GM06990 (cell line): ENCODE measurements around the gene CCNYL1.

Experiments
- DNase-seq: peaks from one replicate; pipeline ENCODE4 v3.0.0-alpha.2; 2011; ENCODE audit not compliant: insufficient read length; ENCODE audit errors: extremely low read depth
- H3K27me3 ChIP-seq: replicated peaks from 2 replicates; pipeline ENCODE4 v1.6.0; 2011; ENCODE audit warnings: low read length; ENCODE audit not compliant: control insufficient read depth, insufficient read depth
- H3K36me3 ChIP-seq: 2 replicates; pipeline ENCODE4 v1.5.1; 2011; ENCODE audit warnings: low read length; ENCODE audit not compliant: control insufficient read depth, insufficient read depth
- H3K4me3 ChIP-seq: replicated peaks from 2 replicates; pipeline ENCODE4 v1.5.1; 2011; ENCODE audit warnings: low read depth, mild to moderate bottlenecking, control low read depth, low read length
- TF ChIP-seq, protein P1 (sequence below): IDR thresholded peaks from 2 replicates; pipeline ENCODE4 v1.5.1; 2011; ENCODE audit warnings: low read length, control low read depth, mild to moderate bottlenecking, inconsistent platforms; ENCODE audit not compliant: insufficient read depth, poor library complexity, severe bottlenecking

CCNYL1 gene

DNA sequence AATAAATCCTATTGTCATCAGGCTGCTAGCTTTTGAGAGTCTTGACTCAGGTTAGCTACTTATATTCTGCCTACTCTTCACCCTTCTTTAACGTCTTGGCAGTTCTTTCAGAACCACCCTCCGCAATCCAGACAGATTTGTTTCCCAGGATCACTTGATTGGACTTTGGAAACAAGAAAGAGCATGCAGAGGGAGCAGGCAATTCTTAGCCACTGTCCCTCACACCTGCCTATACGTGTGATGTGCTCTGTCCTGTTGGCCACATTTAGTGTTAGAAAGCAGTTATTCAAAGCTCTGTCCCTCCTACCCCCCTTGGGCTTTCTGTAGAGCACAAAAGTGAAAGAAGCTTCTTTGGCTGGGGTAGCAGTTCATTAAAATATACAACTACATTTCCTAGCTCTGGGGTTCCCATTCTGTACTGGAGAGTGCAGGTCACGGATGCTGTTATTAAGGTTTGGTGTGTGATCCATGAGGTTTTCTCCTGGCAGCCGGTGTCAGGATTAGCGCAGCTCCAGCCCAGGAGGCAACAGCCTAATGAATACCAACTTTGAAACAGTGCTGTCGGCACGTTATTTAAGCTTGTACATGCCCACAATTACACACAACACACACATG is 52.0 kb downstream of the CCNYL1 start:
- no peaks in the 10 kb centered on the region for H3K36me3 ChIP-seq
- H3K4me3 ChIP-seq, result no peak overlapping the region
- no peak for DNase-seq
- TF ChIP-seq, protein P1, sequence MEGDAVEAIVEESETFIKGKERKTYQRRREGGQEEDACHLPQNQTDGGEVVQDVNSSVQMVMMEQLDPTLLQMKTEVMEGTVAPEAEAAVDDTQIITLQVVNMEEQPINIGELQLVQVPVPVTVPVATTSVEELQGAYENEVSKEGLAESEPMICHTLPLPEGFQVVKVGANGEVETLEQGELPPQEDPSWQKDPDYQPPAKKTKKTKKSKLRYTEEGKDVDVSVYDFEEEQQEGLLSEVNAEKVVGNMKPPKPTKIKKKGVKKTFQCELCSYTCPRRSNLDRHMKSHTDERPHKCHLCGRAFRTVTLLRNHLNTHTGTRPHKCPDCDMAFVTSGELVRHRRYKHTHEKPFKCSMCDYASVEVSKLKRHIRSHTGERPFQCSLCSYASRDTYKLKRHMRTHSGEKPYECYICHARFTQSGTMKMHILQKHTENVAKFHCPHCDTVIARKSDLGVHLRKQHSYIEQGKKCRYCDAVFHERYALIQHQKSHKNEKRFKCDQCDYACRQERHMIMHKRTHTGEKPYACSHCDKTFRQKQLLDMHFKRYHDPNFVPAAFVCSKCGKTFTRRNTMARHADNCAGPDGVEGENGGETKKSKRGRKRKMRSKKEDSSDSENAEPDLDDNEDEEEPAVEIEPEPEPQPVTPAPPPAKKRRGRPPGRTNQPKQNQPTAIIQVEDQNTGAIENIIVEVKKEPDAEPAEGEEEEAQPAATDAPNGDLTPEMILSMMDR, result no peak
- H3K27me3 ChIP-seq, result no peaks in the 10 kb centered on the region

DNA sequence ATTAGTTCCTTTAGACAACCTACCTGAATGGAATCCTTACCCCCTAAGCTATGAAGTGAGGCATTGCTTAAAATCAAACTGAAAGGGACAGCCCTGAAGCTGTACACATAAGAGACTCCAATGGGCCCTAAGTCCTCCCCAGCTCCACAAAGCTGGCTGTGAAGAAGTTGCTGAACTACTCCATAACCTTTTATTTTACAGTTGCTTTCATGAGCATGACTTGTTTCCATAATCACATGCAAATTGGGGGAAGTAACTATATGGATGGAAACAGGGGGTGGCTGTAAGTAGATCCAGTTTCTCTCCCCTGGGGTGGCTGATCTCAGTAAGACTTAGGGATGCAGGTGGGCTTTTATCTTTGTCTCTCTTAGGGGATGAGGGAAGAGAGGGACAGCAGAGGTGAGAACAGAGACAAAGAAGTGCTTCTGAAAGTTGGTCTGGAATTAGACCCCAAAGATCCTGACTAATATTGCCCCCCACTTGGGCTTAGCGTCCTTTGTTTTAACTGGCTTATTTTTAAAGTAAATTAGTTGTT is 52.7 kb downstream of the CCNYL1 start:
- no peaks in the 10 kb centered on the region for H3K36me3 ChIP-seq
- no peak for DNase-seq

DNA sequence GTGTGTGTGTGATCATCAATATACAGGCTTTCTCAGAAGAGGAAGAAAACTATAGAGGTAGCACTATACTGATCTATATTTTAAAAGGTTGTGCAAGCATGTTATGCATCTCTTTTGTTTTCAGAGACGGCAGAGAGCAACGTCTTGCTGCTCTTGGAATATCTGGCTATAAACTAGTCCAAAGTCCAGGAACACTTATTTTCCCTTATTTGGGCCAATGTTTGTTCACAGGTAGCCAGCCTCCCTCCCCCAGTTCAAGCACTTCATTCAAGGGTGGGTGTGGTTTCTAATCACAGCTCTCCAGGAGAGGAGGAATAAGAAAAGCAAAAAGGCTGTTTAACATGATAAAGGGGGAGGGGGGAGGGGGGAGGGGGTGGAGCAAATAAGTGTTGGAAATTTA is 54.1 kb downstream of the CCNYL1 start:
- DNase-seq, result no peak
- TF ChIP-seq, protein P1, result no peak
- H3K4me3 ChIP-seq, result no peak overlapping the region
- no peaks in the 10 kb centered on the region for H3K27me3 ChIP-seq
- H3K36me3 ChIP-seq, result no peaks in the 10 kb centered on the region

More for the DNA sequence above, 52.7 kb downstream of the CCNYL1 start:
- TF ChIP-seq, protein P1, result no peak
- Histone ChIP-seq H3K4me3 (no peak overlapping the region), H3K27me3 (no peaks in the 10 kb centered on the region)

DNA sequence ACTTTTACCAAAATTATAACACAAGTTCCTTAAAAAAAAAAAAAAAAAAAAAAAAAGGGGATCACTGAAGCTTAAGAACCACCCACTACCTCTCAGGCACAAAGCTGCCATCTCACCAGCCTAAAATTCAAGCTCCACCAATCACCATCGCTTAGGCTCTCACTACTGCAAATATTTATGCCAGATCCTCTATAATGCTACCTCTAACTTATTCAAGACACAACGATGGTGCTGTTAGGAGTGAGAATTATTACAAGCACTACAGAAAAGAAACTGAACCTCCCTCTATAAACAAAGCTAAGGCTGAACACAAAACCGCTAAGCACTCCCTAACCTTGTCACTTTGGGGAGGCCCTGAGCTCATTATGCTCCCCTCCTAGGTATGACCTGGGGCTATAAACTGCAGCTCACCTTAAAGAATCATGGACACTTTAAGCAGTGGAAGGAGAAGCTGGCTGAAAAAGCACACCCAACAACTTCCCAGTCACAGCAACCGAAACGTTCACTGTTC is 54.7 kb downstream of the CCNYL1 start:
- no peaks in the 10 kb centered on the region for H3K27me3 ChIP-seq
- DNase-seq, result no peak
- no peak overlapping the region for H3K4me3 ChIP-seq
- TF ChIP-seq, protein P1, result no peak
- H3K36me3 ChIP-seq, result no peaks in the 10 kb centered on the region

DNA sequence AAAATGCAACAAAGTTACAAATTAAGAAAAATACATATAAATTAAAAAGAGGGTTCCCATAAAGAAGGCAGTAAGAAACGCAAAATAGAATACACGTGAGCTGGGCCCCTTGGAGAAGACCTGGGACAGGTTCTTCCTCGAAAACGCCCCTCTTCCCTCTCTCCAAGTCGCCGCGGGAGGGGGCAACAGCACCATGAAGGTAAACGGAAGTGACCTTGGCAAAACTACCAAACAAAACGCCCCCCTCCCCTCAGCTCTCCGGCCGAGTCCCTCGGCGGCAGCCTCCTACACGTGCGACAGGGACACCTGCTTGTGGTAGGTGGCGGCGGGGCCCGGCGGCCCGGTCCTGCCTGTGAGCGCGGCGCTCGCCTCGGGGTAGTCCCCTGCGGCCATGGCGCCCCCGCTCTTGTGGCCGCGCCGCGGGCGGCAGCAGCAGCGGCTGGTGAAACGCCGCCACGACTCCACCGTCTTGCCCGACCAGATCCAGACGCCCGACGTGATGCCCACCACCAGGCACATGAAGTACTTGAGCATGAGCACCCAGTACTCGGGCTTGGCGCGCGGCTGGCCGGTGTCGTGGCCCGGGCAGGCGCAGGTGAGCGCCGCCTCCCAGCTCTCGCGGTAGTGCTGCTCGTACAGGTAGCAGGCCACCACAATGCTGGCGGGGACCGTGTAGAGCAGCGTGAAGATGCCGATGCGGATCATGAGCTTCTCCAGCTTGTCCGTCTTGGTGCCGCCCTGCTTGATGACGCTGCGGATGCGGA is 55.4 kb downstream of the CCNYL1 start:
- DNase-seq, result peak; percentile 37
- Histone ChIP-seq H3K4me3 (no peak overlapping the region), H3K36me3 (no peaks in the 10 kb centered on the region), H3K27me3 (no peaks in the 10 kb centered on the region)
- TF ChIP-seq, protein P1, result no peak
